HG02970 (cell line): ENCODE results near the gene SCML1.

Source experiments
- ATAC-seq: cut with Tn5 transposase; IDR thresholded peaks from one replicate; pipeline ENCODE4 v1.9.1; 2021; ENCODE audit warnings: mild to moderate bottlenecking, moderate library complexity, moderate number of reproducible peaks; ENCODE audit not compliant: unreplicated experiment, low FRiP score

SCML1 gene

DNA sequence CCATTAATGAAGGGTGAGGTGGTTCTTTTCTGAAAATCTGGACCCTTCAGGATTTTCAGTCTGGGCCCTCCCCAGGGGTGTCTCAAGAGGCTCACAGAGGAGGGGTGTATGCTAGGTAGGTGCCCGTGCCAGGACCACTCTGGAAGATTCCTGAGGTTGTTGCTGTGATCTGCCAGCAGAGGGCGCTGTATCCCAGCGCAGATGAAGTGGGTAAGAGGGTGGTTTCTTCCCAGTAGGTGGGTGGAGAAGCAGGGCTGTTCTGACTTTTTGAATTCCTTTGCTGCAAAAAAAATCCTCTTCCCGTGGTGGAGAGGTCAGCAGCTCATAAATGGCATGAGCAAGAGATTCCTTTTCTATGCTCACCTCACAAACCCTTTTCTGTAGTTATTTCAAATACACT, 51.1 kb downstream of the SCML1 start:
- ATAC-seq, result no peak

DNA sequence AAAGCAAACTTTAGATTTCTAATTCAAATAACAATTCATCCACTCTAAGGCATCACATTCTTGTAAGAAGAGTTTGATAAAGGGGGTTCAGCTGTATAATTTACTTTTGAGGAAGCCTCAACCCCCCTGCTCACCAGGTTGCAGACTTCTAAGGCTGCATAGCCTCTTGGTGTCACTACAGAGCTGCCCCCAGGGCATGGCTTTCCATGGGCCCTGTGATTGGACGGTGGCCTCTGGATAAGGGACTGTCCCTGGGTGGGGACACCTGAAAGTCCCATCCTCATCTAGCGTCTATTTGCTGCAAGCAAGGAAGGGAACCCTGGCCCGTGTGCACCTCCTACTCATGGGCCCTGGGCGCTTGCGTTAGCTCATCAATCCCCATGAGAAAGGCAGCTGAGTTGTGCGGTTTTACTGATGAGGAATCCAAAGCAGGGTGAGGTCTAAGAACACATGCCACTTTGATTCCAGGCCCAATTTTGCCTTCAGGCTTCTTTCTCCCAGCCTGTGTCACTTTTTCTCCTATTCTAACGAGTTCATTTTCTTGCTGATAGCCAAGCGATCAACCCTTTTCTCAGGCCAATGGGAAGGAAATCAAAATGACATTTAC, 51.8 kb downstream of the SCML1 start:
- no peak for ATAC-seq

DNA sequence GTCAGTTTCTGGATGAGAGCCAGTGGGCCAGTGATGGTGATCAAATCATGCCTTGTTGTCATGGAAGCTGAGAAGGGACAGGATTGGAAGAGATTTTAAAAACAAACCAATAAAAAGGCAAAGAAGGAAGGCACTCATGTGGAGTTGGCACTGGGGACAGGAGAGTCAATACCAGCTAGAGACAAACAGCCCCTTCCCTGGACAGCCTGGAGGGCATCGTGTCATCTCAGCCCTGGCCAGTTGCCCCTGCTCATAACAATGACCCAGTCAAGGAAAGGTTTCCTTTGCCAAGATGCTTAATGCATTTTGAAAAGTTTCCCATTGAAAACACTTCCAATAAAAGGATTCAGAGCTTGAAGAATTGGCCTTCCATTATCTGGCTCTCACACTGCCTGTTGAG, 55.5 kb downstream of the SCML1 start:
- ATAC-seq, result no peak

DNA sequence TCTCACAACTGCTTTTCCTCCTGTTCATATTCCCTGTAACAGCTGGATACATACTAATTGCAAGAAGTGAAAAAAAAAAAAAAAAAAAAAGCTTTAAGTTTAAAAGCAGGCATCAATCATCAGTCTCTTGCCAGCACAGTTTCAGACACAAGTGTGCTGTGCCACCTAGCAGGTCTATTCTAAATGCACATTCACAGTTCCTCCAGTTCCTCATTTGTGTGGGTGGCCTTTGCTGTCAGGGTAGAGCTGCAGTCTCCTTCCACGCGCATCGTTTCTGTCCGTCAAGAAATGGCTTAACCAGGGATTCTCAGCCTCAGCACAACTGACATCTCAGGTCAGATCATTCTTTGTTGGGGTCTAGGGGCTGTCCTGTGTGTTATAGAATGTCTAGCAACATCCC, 61.6 kb downstream of the SCML1 start:
- no peak for ATAC-seq

DNA sequence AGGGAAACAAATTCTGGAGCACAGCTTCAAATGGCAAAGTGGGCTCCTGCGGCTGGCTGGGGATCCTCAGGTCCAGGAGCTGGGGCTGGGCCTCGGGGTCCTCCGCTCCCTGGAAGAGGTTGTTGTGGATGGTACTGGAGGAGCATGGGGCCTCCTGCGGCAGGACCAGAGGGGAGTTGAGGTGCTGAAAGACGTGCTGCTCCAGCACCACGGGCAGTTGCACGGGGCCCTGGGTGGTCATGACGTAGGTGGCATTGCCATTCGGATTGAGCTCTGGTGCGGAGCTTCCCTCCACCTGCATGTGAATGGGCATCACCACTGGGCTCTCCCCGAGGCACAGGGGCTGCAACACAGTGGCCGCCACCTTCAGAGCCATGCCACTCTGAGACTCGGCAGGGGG, 64.1 kb downstream of the SCML1 start:
- ATAC-seq, result no peak

DNA sequence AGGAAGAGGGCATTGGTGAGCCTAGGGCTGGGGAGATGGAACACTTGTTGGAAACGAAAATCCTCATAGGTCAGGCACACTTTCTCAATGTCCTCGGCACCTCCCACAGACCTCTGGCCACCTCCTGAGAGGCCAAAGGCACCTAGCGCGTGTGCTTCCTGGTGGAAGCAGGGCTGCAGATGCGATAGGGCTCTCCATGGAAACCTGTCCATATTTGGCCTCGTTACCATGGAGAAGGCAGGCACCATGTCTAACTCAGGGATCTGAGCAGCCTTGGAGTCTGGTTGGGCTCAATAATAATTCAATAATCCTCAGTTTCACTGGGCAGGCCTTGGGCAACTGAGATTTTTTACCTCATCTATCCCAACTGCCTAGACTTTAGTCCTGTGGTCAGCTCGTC, 65.5 kb downstream of the SCML1 start:
- ATAC-seq, result no peak

DNA sequence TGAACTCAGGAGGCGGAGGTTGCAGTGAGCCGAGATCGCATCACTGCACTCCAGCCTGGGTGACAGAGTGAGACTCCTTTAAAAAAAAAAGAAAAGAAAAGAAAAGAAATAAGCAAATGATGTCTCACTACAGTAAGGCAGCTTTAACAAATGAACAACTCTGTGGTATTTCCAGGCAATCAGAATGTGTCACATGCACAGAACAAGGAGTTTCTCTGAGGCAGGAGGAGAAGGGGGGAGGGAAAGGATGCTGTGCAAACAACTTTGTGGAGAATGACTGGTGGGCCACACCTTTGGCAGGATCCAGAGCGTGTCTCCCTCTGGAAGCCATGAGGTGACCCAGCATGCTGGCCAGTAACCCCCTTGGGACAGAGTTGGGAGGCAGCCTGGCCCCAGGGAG, 66.2 kb downstream of the SCML1 start:
- ATAC-seq, result no peak
